ENCODE measurements around the gene CHRNA5.
"Not testable (repeated sequence)": the region's sequence is repeated elsewhere in the genome, so short reads cannot be mapped to it uniquely, and the experiment has no call there.

The CHRNA5 gene

DNA sequence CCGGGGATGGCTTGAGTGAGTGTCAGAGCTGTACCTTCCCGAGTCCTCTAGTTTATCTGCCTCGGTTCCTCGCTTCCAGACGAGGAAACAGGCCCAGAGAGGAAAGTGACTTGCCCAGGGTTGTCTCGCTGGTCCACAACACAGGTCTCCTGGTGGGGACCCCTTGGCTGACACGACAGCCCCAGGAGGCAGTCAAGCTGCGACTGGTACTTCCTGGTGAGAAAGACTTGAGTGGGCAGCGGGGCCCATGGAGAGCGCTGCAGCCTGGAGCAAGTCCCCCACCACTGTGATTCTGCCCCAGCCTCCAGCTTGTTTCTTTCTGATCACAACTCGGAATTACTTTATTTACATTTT lies 600 bp upstream of the CHRNA5 start:
- no peak for DNase-seq (ENCODE audit: extremely low read depth in 1 of 2, low read depth in 1 of 2)

DNA sequence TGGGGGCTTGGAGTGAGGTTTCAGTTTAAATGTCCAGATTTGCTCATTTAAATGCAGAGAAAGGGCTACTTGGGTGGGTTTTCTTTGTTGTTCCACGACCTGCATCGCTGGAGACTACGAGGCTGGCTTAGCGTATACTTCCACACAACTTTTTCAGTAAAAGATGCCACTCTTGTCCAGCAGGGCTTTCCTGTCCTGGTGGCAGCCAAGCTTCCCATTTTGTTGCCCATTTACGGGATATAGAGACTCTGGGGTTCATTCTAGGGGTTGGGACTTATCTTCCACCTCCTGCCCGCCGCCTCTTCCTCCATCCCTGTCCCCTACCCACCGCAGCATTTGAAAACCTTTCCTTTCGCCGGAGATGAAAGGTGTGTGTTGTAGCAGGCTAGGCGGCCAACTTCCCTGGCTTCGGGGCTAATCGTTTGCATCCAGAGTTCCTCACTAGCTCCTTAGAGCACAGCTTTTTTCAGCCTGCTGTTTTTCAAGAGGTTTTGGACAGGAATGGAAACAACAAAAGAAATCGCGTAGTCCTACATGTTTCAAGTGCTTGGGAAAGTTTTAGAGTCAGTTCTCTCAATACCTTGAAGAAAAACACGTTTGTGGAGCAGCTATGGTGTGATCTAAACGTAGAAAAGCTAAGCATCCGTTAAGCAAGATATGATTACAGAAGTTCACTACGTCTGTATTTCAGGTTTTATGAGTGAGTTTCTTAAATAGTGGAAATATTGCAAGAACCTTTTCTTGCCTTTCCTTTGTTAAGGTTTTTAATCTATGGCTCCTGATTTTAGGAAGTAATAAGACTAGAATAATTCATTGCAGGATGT lies 843 bp downstream of the CHRNA5 start:
- no peak for DNase-seq (ENCODE audit: extremely low read depth in 1 of 2, low read depth in 1 of 2)

DNA sequence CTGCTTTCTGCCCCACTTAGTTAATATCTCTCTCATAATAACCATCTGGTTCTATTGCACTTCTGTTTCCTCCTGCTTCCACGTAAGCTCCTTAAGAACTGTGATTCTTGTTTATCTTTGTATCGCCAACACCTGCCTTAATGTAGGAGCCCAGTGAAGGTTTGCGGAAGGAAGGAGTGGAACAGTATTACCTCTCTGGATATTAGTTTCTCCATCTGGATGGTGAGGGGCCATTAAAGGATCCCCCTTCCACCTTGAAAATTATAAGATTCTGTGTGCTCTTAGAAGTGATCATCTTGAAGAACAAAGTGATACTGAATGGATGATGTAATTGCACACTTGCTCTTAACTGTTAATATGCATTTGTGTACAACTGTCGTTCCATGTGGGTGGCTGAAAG lies 2.2 kb downstream of the CHRNA5 start:
- no peak for DNase-seq (ENCODE audit: extremely low read depth in 1 of 2, low read depth in 1 of 2)

DNA sequence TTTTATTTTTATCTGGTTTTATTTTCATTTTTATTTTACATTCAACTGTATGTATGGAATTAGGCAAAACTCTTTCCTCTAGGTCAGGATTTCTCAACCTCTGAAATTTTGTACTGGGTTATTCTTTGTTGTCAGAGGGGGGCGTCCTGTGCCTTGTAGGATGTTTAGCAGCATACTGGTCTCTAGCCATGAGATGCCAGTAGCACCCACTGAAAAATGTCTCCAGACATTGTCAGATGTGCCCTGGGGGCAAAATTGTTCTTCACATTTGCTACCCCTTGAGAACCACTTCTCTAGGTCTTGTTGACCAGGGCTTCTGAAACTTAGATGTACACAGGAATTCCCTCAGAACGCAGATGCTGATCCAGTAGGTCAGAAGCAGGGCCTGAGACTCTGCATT lies 5.4 kb downstream of the CHRNA5 start:
- DNase-seq (ENCODE audit: extremely low read depth in 1 of 2, low read depth in 1 of 2) = no peak

DNA sequence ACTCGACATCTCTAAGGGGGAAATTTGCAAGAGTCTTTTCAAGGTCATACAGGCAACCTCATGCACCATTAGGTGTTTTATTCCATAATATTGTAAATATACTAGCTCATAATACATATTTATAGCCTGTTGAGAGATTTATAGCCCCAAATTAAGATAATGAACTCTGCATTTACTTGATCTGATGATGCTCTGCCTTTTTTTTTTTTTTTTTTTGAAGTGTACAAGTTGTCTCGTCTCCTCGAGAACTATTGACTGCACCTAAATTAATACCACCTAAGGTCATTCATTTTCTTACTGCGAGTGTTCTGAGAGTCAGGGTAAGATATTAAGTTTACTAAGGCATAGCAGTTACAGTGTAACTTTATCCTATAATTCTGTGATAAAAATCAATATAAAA lies 6.1 kb downstream of the CHRNA5 start:
- DNase-seq (ENCODE audit: extremely low read depth in 1 of 2, low read depth in 1 of 2) = no peak

DNA sequence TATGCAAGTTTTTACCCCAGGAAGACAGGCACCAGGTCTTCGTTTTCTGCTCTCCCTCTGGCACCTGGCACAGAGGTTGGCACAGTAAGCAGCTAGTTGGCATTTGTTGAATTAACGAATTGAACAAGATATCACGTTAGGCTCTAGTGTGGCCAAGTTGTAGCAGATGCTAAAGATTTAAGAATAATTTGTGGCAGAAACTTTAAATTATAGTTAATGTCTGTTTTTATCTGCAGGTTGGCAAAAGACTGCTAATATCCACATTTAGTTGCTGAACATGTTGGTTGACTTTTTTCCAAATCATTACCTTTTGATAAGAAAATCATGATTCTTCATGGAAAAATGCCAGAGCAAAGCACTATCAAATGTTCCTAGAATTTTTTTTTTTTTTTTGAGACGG lies 8.1 kb downstream of the CHRNA5 start:
- DNase-seq (ENCODE audit: extremely low read depth in 1 of 2, low read depth in 1 of 2) = no peak

DNA sequence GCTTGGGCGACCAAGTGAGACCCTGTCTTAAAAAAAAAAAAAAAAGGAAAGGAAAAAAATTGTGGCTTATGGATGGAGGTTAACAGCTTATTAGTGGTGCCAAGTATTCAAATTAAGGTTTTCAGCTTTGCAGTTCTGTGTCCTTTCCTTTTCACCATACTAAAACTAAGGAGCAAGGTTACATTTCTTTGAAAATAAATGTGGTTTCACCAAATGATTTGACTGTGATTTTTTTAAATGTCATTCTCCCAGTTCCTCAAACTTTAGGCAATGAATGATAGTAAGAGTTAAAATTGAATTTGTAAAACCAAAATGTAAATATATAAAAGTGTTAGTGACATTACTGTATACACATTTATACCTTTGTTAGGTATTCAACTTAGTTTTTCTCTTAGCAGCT lies 9.6 kb downstream of the CHRNA5 start:
- DNase-seq (ENCODE audit: extremely low read depth in 1 of 2, low read depth in 1 of 2) = no peak

DNA sequence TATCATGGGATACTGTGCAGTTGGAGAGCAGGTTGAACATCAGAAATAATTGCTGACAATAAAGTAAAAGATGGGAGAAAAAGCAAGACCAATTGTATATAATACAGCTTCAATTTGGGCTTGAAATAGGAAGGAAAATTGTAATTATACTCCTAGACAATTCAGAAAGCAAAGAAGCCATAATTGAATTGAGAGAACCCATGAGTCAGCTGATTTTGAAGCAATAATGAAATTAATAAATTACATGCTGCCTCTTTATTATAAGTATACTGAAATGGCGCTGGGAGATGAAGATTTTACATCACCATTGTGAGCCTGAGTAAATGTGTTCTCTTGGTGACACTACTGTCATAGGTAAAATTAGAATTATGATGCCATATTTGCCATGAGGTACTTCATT lies 32.3 kb downstream of the CHRNA5 start:
- no peak for DNase-seq (ENCODE audit: extremely low read depth in 1 of 2, low read depth in 1 of 2)

DNA sequence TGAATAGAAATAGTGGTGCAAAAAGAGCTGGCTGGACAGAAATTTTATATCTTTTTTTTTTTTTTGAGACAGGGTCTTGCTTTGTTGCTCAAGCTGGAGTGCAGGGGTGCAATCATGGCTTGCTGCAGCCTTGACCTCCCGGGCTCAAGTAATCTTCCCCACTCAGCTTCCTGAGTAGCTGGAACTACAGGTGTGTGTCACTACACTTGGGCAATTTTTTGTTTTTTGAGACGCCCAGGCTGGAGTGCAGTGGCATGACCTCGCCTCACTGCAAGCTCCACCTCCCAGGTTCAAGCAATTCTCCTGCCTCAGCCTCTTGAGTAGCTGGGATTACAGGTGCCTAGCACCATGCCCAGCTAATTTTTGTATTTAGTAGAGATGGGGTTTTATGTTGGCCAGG lies 33.0 kb downstream of the CHRNA5 start:
- no peak for DNase-seq (ENCODE audit: extremely low read depth in 1 of 2, low read depth in 1 of 2)

DNA sequence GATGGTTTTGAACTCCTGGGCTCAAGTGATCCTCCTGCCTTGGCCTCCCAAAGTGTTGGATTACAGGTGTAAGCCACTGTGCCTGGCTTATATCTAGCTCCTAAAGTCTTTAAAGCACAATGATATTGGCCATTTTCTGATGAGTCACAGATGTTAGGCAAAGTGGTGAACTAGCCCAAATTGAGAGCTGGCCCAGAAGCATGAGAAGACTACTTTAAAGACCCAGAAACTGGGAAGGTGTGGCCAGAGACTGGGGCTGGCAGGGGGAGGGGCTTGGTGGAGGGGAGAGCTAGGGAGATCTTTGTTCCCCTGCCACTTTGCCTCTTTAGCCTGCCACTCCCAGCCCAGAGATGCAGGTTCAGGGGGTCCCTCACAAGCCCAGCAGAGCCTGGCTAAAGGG lies 33.9 kb downstream of the CHRNA5 start:
- no peak for DNase-seq (ENCODE audit: extremely low read depth in 1 of 2, low read depth in 1 of 2)

DNA sequence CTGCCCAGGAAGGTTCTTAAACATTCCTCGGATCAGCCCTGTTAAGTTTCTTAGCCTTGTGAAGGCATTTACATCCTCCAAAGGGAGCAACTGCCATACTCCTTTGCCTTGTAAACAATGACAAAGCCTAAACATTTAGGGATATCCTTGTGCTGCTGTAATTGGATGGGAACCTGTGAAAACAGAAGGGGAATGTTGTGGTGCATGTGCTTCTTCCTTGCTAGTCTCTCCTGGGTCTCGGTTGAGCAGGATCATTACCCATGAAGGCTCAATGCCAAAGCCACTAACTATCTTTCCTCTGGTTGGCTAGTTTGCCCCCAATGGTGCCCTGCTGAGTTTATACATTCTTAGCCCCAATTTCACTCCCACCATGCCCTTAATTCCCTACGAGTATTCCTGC lies 38.1 kb downstream of the CHRNA5 start:
- no peak for DNase-seq (ENCODE audit: extremely low read depth in 1 of 2, low read depth in 1 of 2)

DNA sequence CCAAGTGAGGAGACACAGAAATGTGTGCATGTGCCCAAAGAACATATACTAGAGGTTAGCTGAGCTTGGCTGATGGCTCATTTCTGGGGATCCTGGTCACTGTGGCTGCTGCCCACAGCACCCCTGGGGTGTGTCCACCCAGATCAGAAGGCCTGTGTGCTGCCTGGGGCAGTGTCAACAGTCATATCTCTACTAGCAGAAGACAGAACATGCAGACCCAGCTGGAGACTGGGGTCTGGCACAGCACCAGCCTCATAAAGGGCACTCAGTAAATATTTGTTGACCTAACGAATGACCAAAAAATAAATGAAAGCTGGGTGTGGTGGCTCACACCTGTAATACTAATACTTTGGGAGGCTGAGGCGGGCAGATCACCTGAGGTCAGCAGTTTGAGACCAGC lies 39.1 kb downstream of the CHRNA5 start:
- no peak for DNase-seq (ENCODE audit: extremely low read depth in 1 of 2, low read depth in 1 of 2)

DNA sequence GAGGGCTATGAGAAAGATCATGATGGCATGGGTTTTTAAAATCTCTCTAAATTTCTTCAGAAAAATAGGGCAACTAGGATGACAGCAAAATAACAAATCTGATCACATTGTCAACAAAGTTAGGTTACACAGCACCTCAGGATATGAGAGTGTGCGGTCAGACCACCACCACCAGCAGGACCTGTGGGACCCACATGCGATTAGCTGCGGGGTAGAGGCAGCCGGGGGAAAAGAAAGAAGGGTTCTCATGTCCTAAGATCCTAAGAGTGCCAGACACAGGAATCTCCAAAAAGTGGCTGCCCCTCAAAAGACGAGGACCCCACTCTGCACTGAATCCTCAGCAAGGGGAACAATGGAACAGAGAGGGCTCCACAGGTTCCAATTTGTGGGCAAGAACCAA lies 39.9 kb downstream of the CHRNA5 start:
- DNase-seq (ENCODE audit: extremely low read depth in 1 of 2, low read depth in 1 of 2) = no peak

DNA sequence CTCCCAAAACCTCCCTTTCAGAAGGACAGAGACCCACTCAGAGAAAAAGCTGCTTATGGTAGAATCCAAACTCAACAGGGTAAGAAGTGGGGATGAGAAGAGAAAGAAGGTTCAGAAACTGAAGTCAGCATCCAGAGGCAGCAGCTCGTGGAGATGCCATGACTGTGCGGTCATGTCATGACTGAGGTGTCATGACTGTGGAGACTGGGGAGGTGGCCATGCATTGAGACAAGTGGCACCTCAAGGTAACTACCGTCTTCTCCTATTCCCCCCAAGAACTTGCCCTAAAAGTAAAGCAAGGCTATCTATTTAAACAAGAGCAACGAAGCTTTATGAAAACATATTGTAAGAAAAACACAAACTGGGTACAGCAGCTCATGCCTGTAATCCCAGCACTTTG lies 40.4 kb downstream of the CHRNA5 start:
- DNase-seq (ENCODE audit: extremely low read depth in 1 of 2, low read depth in 1 of 2) = no peak

DNA sequence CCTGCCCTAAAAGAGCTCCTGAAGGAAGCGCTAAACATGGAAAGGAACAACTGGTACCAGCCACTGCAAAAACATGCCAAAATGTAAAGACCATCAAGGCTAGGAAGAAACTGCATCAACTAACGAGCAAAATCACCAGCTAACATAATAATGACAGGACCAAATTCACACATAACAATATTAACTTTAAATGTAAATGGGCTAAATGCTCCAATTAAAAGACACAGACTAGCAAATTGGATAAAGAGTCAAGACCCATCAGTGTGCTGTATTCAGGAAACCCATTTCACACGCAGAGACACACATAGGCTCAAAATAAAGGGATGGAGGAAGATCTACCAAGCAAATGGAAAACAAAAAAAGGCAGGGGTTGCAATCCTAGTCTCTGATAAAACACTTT lies 44.2 kb downstream of the CHRNA5 start:
- DNase-seq (ENCODE audit: extremely low read depth in 1 of 2, low read depth in 1 of 2) = not testable (repeated sequence)

DNA sequence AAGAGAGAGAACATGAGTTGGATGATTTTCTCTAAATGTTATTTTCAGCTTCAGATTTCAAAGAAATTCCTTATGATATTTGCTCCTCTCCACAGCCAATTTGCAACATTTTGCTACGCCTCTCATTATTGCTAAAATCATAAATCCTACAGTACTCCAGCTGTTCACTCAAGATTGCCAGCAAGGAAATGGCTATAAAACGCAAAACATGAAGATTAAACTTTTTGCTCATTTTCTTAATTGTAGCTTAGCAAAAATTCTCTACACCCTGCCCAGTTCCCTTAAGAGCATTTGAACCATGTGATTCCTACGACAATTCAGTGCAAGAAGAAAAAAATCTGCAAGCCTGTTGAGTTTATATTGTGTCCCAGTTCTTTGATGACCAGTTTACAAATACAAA lies 48.7 kb downstream of the CHRNA5 start:
- DNase-seq (ENCODE audit: extremely low read depth in 1 of 2, low read depth in 1 of 2) = no peak

DNA sequence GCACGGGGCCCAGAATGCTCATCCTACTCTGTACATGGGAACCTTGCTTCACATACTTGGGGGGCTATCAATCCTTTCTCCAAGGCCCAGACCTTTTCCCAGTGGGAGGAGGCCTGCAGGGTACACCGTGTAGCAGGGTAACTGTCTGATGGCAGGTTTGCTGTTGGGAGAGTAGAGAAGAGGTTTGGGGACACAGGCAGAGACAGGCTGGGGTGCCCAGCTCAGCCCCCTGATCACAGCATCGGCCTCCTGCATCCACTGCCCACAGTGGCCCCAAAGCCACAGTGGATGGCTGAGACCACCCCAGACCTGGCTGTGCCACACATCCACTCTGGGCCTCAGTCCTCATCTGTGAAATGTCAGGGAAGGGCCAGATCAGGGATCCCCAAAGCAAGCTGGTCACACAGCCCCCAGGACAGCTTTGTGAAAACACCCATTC lies 49.9 kb downstream of the CHRNA5 start:
- no peak for DNase-seq (ENCODE audit: extremely low read depth in 1 of 2, low read depth in 1 of 2)

DNA sequence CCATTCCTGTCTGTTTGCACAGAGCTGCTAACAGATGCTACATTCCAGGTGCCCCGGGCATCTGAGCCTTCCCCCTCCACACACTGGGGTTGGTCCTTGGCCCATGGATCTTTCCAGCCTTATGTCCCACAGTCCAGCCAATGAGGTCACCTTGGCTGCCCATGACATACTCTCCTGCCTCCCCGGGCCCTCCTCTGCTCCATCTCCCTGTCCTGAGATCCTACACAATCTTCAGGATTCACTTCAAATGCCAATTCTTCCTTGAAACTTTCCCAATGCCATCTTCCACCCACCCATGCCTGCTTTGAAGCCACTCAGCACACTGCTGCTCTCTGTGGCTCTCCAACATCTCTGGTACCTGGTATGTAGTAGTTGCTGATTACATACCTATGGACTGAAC lies 51.2 kb downstream of the CHRNA5 start:
- DNase-seq (ENCODE audit: extremely low read depth in 1 of 2, low read depth in 1 of 2) = no peak

DNA sequence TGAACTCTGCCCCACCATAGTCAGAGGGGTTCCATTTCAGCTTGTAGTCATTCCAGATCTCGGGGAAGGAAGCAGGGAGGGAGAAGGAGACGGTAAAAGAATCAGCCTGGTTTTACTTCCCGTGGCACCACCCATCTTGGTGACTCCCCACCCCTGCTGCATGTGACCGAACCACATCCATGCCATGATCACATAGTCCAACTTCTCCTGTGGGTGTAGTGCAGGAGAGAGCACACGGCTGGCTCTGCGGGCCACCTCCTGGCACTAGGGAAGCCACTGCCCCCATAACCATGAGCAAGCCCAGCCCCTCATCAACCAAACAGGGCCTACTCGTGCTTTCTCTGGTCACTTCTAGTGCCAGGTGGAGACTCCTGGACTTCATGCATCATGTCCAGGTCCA lies 51.8 kb downstream of the CHRNA5 start:
- DNase-seq (ENCODE audit: extremely low read depth in 1 of 2, low read depth in 1 of 2) = no peak

DNA sequence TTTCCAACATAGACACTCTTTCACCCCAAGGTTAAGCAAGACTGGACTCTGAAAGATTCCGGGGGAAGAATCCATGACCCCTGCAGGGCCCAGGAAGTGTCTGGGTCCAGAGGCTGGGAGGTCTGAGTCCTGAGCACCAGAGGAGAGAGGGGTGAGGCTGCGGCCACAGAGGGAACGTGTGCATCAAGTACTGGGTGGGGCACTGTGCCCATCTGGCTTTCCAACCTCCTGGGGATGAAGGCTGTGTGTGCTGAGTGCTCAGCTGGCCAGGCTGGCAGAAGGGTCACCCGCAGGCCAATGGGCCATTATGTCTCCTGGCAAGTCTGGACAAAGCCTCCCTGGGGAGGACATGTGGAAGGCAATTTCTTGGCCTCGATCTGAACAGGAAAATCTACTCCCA lies 52.2 kb downstream of the CHRNA5 start:
- no peak for DNase-seq (ENCODE audit: extremely low read depth in 1 of 2, low read depth in 1 of 2)

DNA sequence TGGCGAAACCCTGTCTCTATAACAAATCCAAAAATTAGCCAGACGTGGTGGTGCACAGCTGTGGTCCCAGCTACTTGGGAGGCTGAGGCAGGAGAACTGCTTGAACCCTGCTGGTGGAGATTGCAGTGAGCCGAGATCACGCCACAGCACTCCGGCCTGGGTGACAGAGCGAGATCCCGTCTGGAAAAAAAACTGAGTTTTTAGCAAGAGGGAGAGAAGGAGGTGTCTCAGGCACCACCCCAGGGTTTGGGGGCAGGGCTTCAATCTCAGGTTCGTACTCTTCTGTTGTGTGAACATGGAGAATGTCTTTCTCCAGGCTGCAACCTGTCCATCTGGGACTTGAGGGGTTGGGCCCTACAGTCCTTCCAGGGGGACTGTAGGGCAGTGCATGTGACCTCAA lies 52.7 kb downstream of the CHRNA5 start:
- DNase-seq (ENCODE audit: extremely low read depth in 1 of 2, low read depth in 1 of 2) = no peak

DNA sequence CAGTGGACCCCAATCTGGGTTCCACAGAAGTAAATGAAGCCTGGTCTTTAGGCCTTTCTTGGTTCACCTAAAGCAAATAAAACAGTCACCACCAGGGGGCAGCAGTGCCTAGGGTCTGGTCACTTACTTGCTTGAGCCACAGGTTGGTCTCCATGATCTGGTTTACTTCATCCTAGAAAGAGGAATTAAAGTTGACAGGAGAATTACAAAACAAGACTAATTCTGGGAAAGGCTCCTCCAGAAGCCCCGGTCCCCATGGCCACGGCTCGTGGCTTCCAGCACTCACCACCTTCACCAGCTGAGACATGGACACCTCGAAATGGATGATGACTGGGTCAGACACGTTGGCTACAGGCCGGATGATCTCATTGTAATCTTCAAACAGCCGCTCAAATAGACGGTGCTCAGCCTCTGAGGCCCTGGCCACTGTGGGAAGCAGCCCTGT lies 53.2 kb downstream of the CHRNA5 start:
- peak; percentile 40 to 71 for DNase-seq (ENCODE audit: extremely low read depth in 1 of 2, low read depth in 1 of 2)

All from stimulated activated CD8-positive, alpha-beta memory T cell treated with anti-CD3 and anti-CD28 coated beads, Interleukin-7, amount 100 ng/mL, for 48 hours (primary cell).